Measurements from ENCODE around the gene NDE1. TPM values are rescaled to one million over a fixed set of nuclear protein-coding genes. Genes with fewer than 3 reads are reported as not detected.
A peak's percentile ranks its signal among the peaks of the same experiment; 100 is the strongest.

Gene NDE1
- total RNA-seq, 1 donor from 2014 or later, result 31.4 TPM

- peaks cover 10% of the 10 kb centered on the region for H3K36me3 Mint-ChIP-seq (ENCODE audit: low read depth, unreplicated experiment)
- Histone ChIP-seq H3K36me3 (ENCODE audit: insufficient read depth, low read length) (no peaks in the 10 kb centered on the region), H3K4me2 (ENCODE audit: low read length) (no peak overlapping the region), H3K27ac (ENCODE audit: low read depth, low read length) (no peak overlapping the region), H3K4me1 (ENCODE audit: insufficient read depth, low read length) (no peaks in the 10 kb centered on the region), H2AFZ (ENCODE audit: low read depth, low read length) (no peak overlapping the region), H4K20me1 (ENCODE audit: insufficient read depth, low read length) (no peaks in the 10 kb centered on the region), H3K9me3 (ENCODE audit: insufficient read depth, low read depth, low read length) (no peaks in the 10 kb centered on the region), H3K27me3 (ENCODE audit: insufficient read depth, low read length) (no peaks in the 10 kb centered on the region), H3K79me2 (ENCODE audit: insufficient read depth, low read length) (no peaks in the 10 kb centered on the region), H3K9ac (ENCODE audit: low read length) (no peak overlapping the region), H3K4me3 (ENCODE audit: insufficient read depth, low read depth, low read length) (no peak overlapping the region)
- H3K4me3 Mint-ChIP-seq (ENCODE audit: unreplicated experiment), result no peak overlapping the region
- no peak for DNase-seq (ENCODE audit: low read depth)
- no peak for FAIRE-seq
- H3K27ac Mint-ChIP-seq (ENCODE audit: unreplicated experiment), result no peak overlapping the region
- no peaks in the 10 kb centered on the region for H3K4me1 Mint-ChIP-seq (ENCODE audit: low read depth, unreplicated experiment)
- H3K9me3 Mint-ChIP-seq (ENCODE audit: unreplicated experiment), result peaks cover 4% of the 10 kb centered on the region
- no peaks in the 10 kb centered on the region for H3K27me3 Mint-ChIP-seq (ENCODE audit: low read depth, unreplicated experiment)
- no peak for TF ChIP-seq EZH2 (IDR thresholded peaks at IDR 0.05; ENCODE audit: insufficient read depth, low read length)
- TF ChIP-seq, protein P1, sequence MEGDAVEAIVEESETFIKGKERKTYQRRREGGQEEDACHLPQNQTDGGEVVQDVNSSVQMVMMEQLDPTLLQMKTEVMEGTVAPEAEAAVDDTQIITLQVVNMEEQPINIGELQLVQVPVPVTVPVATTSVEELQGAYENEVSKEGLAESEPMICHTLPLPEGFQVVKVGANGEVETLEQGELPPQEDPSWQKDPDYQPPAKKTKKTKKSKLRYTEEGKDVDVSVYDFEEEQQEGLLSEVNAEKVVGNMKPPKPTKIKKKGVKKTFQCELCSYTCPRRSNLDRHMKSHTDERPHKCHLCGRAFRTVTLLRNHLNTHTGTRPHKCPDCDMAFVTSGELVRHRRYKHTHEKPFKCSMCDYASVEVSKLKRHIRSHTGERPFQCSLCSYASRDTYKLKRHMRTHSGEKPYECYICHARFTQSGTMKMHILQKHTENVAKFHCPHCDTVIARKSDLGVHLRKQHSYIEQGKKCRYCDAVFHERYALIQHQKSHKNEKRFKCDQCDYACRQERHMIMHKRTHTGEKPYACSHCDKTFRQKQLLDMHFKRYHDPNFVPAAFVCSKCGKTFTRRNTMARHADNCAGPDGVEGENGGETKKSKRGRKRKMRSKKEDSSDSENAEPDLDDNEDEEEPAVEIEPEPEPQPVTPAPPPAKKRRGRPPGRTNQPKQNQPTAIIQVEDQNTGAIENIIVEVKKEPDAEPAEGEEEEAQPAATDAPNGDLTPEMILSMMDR (IDR thresholded peaks at IDR 0.05; ENCODE audit: insufficient read depth, low read depth, low read length), result no peak
Observed at GRCh38 chr16:15729152-15729551, 79.1 kb downstream of the NDE1 start.

DNA sequence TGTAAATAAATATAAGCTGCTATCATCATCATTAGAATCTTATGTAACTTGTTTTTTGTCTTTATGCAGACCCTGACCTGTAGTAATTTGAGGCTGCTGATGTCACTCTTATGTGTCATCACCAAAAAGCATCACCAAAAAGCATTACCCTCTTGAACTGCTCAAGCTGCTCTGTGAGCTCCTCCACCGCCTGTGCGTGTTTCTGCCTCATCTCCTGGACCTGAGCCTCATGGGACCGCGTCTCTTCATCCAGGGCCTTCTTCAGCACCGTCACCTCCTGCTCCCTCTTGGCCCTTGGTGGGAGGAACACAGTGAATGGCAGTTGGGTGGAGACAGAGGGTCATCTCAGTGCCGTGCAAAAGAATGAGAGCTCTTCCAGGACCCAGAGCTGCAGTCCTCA lies 82.4 kb downstream of the NDE1 start:
- H3K27ac Mint-ChIP-seq (ENCODE audit: unreplicated experiment), result peak overlapping the region; percentile 58
- peaks cover 3% of the 10 kb centered on the region for H3K36me3 Mint-ChIP-seq (ENCODE audit: low read depth, unreplicated experiment)
- peaks cover 15% of the 10 kb centered on the region for H3K27me3 Mint-ChIP-seq (ENCODE audit: low read depth, unreplicated experiment)

DNA sequence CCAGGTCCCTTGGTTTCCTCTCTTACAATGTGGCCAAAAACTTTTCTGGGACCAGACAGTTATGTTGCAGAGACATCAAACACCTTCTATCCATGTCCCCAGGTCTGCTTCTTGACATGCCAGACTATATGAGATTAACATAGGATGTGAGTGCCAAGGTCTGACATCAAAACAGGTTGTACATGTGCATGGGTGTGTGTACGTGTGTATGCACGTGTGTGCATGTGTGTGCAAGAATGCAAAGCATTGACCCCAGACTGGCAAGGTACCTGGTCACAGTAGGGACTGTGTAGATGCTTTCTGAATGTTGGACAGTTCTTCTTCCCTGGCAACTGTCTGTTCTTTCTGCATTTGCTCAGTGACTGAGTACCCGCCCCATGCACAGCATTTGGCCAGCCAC lies 85.6 kb downstream of the NDE1 start:
- DNase-seq (ENCODE audit: low read depth), result no peak
- no peaks in the 10 kb centered on the region for H3K9me3 ChIP-seq (ENCODE audit: insufficient read depth, low read depth, low read length)
- H3K79me2 ChIP-seq (ENCODE audit: insufficient read depth, low read length), result no peaks in the 10 kb centered on the region
- H3K27ac ChIP-seq (ENCODE audit: low read depth, low read length), result no peak overlapping the region
- no peak overlapping the region for H2AFZ ChIP-seq (ENCODE audit: low read depth, low read length)
- H3K4me1 ChIP-seq (ENCODE audit: insufficient read depth, low read length), result no peaks in the 10 kb centered on the region
- no peak for TF ChIP-seq EZH2 (IDR thresholded peaks at IDR 0.05; ENCODE audit: insufficient read depth, low read length)
- TF ChIP-seq, protein P1 (IDR thresholded peaks at IDR 0.05; ENCODE audit: insufficient read depth, low read depth, low read length), result no peak
- no peak overlapping the region for H3K9ac ChIP-seq (ENCODE audit: low read length)
- Mint-ChIP-seq H3K4me3 (ENCODE audit: unreplicated experiment) (no peak overlapping the region), H3K9me3 (ENCODE audit: unreplicated experiment) (peaks cover 2% of the 10 kb centered on the region), H3K27me3 (ENCODE audit: low read depth, unreplicated experiment) (peaks cover 21% of the 10 kb centered on the region), H3K27ac (ENCODE audit: unreplicated experiment) (no peak overlapping the region), H3K36me3 (ENCODE audit: low read depth, unreplicated experiment) (peaks cover 3% of the 10 kb centered on the region), H3K4me1 (ENCODE audit: low read depth, unreplicated experiment) (no peaks in the 10 kb centered on the region)
- no peak for FAIRE-seq
- peaks cover 5% of the 10 kb centered on the region for H3K27me3 ChIP-seq (ENCODE audit: insufficient read depth, low read length)
- no peaks in the 10 kb centered on the region for H4K20me1 ChIP-seq (ENCODE audit: insufficient read depth, low read length)
- H3K36me3 ChIP-seq (ENCODE audit: insufficient read depth, low read length), result no peaks in the 10 kb centered on the region
- no peak overlapping the region for H3K4me3 ChIP-seq (ENCODE audit: insufficient read depth, low read depth, low read length)
- H3K4me2 ChIP-seq (ENCODE audit: low read length), result no peak overlapping the region

More for the DNA sequence above, 82.4 kb downstream of the NDE1 start:
- Mint-ChIP-seq H3K4me3 (ENCODE audit: unreplicated experiment) (no peak overlapping the region), H3K4me1 (ENCODE audit: low read depth, unreplicated experiment) (no peaks in the 10 kb centered on the region), H3K9me3 (ENCODE audit: unreplicated experiment) (no peaks in the 10 kb centered on the region)
- DNase-seq (ENCODE audit: low read depth) (no peak), FAIRE-seq (no peak)
- H3K9me3 ChIP-seq (ENCODE audit: insufficient read depth, low read depth, low read length), result no peaks in the 10 kb centered on the region
- H3K79me2 ChIP-seq (ENCODE audit: insufficient read depth, low read length), result no peaks in the 10 kb centered on the region
- no peak overlapping the region for H3K4me2 ChIP-seq (ENCODE audit: low read length)
- no peak overlapping the region for H3K27ac ChIP-seq (ENCODE audit: low read depth, low read length)
- no peaks in the 10 kb centered on the region for H3K4me1 ChIP-seq (ENCODE audit: insufficient read depth, low read length)
- no peaks in the 10 kb centered on the region for H3K36me3 ChIP-seq (ENCODE audit: insufficient read depth, low read length)
- no peaks in the 10 kb centered on the region for H4K20me1 ChIP-seq (ENCODE audit: insufficient read depth, low read length)
- peaks cover 5% of the 10 kb centered on the region for H3K27me3 ChIP-seq (ENCODE audit: insufficient read depth, low read length)
- no peak overlapping the region for H3K9ac ChIP-seq (ENCODE audit: low read length)
- no peak for TF ChIP-seq EZH2 (IDR thresholded peaks at IDR 0.05; ENCODE audit: insufficient read depth, low read length)
- TF ChIP-seq, protein P1 (IDR thresholded peaks at IDR 0.05; ENCODE audit: insufficient read depth, low read depth, low read length), result no peak
- H2AFZ ChIP-seq (ENCODE audit: low read depth, low read length), result no peak overlapping the region
- H3K4me3 ChIP-seq (ENCODE audit: insufficient read depth, low read depth, low read length), result no peak overlapping the region
